ENCODE results near the gene JMJD7. TPM values are rescaled to one million over a fixed set of nuclear protein-coding genes. Genes with fewer than 3 reads are reported as not detected.

JMJD7 gene
- total RNA-seq, 2 experiments from 2014 or later, result 19.5 to 22.8 TPM

Small RNAs within 50 kb of the gene (microRNA-seq; reads per million reads assigned to microRNA genes)
- gene MIR4310, result not detected

Other genes with a start within 250 kb of the JMJD7 start
- 10 to 100 TPM; 36.1 to 37.1 TPM for gene MGA, start 167.7 kb upstream of the JMJD7 start, total RNA-seq
- 10 to 100 TPM; 30.4 to 30.9 TPM for gene MAPKBP1, start 53.6 kb upstream of the JMJD7 start, total RNA-seq
- gene PLA2G4B, start 10.8 kb downstream of the JMJD7 start, total RNA-seq, result 10 to 100 TPM in 1 of 2 experiments, 1 to 10 TPM in 1; 8.9 to 13.1 TPM
- under 1 TPM; 0.16 to 0.21 TPM for gene SPTBN5, start 66.0 kb downstream of the JMJD7 start, total RNA-seq
- gene EHD4, start 144.5 kb downstream of the JMJD7 start, total RNA-seq, result 1 to 10 TPM; 6.9 to 8.0 TPM
- not detected for gene PLA2G4E, start 192.9 kb downstream of the JMJD7 start, total RNA-seq

All from activated CD8-positive, alpha-beta T cell treated with anti-CD3 and anti-CD28 coated beads, Interleukin-2, amount 10 ng/mL, durations not matched to agents 7 days and 5 days (primary cell).